HepG2 (cell line): ENCODE data around the gene ANKRD11. TPM values are rescaled to one million over a fixed set of nuclear protein-coding genes. Genes with fewer than 3 reads are reported as not detected.
A peak's percentile ranks its signal among the peaks of the same experiment; 100 is the strongest.

Source experiments
- AFF4 ChIP-seq: sonication (generic); formaldehyde crosslinking; IDR thresholded peaks from 2 replicates; pipeline ENCODE4 v1.4.0; 2020; ENCODE audit warnings: missing genetic modification reagents
- AGO2 ChIP-seq: fragments of 200-400 bp; formaldehyde crosslinking; optimal IDR thresholded peaks from 2 replicates; pipeline ENCODE3; 2017; ENCODE audit warnings: mild to moderate bottlenecking, low read depth, low read length, moderate library complexity
- CSRNP1 ChIP-seq: sonication (generic); formaldehyde crosslinking; IDR thresholded peaks from 2 replicates; pipeline ENCODE4 v1.8.1; 2023; ENCODE audit warnings: mild to moderate bottlenecking, missing genetic modification reagents
- EED ChIP-seq: sonication (generic); formaldehyde crosslinking; IDR thresholded peaks from 2 replicates; pipeline ENCODE4 v1.5.0; 2020; ENCODE audit warnings: mild to moderate bottlenecking, missing genetic modification reagents
- HMG20A ChIP-seq: IDR thresholded peaks from 2 replicates; pipeline ENCODE4 v1.6.1; 2016; ENCODE audit warnings: borderline replicate concordance
- HMG20B ChIP-seq: conservative IDR thresholded peaks from 2 replicates; pipeline ENCODE4 v1.6.1; 2016; ENCODE audit warnings: missing genetic modification reagents, missing compliant biosample characterization
- MLXIP ChIP-seq: sonication (generic); formaldehyde crosslinking; IDR thresholded peaks from 2 replicates; pipeline ENCODE4 v1.9.0; 2021; ENCODE audit warnings: missing genetic modification reagents, borderline replicate concordance
- NONO ChIP-seq, 2 experiments: fragments of 450-650 bp in 1 of 2; sonication (generic) in 1 of 2; formaldehyde crosslinking in 1 of 2; IDR thresholded peaks in 1 of 2; conservative IDR thresholded peaks in 1 of 2; 2 replicates each; pipeline versions ENCODE4 v1.6.1 to v1.8.0; 2017 to 2022; ENCODE audit warnings: mild to moderate bottlenecking in 1 of 2, missing genetic modification reagents in 1 of 2, moderate library complexity in 1 of 2
- PHF21A ChIP-seq: sonication (generic); formaldehyde crosslinking; IDR thresholded peaks from 2 replicates; pipeline ENCODE4 v1.5.0; 2020; ENCODE audit warnings: mild to moderate bottlenecking, missing genetic modification reagents
- RFX1 ChIP-seq: fragments of 450-650 bp; IDR thresholded peaks from 2 replicates; pipeline ENCODE4 v1.6.1; 2017
- RNF219 ChIP-seq: sonication (generic); formaldehyde crosslinking; IDR thresholded peaks from 2 replicates; pipeline ENCODE4 v1.5.0; 2020; ENCODE audit warnings: mild to moderate bottlenecking, missing genetic modification reagents
- SRSF1 ChIP-seq: fragments of 200-400 bp; formaldehyde crosslinking; optimal IDR thresholded peaks from 2 replicates; pipeline ENCODE3; 2017; ENCODE audit warnings: mild to moderate bottlenecking, low read depth, low read length, moderate library complexity
- SSRP1 ChIP-seq: IDR thresholded peaks from 2 replicates; pipeline ENCODE4 v1.6.1; 2016; ENCODE audit warnings: control low read depth
- TCF7 ChIP-seq: sonication (generic); IDR thresholded peaks from 2 replicates; pipeline ENCODE4 v1.6.1; 2016; ENCODE audit warnings: antibody characterized with exemption, low read depth
- ZNF331 ChIP-seq: sonication (generic); formaldehyde crosslinking; IDR thresholded peaks from 2 replicates; pipeline ENCODE4 v1.4.0; 2020; ENCODE audit warnings: missing genetic modification reagents
- ZNF567 ChIP-seq: sonication (generic); formaldehyde crosslinking; IDR thresholded peaks from 2 replicates; pipeline ENCODE4 v1.8.1; 2023; ENCODE audit warnings: mild to moderate bottlenecking, missing genetic modification reagents, borderline replicate concordance
- ZNF616 ChIP-seq: sonication (generic); formaldehyde crosslinking; IDR thresholded peaks from 2 replicates; pipeline ENCODE4 v1.5.0; 2020; ENCODE audit warnings: low read depth, mild to moderate bottlenecking, missing genetic modification reagents
- ZNF75D ChIP-seq: sonication (generic); formaldehyde crosslinking; IDR thresholded peaks from 2 replicates; pipeline ENCODE4 v1.8.1; 2023; ENCODE audit warnings: missing genetic modification reagents, mild to moderate bottlenecking, borderline replicate concordance
- ZNF780A ChIP-seq: sonication (generic); formaldehyde crosslinking; IDR thresholded peaks from 2 replicates; pipeline ENCODE4 v1.8.0; 2022; ENCODE audit warnings: mild to moderate bottlenecking, missing genetic modification reagents, moderate library complexity
- polyA plus RNA-seq, 8 experiments: library from polyadenylated mRNA; depleted of rRNA in 3 of 8; stranded (reverse) in 7 of 8; unstranded in 1 of 8; fragments of >200 nt; fragmentation: Illumina TruSeq in 4 of 8; extraction: Trizol in 4 of 8; gene quantifications; 2 replicates each; pipeline versions ENCODE4 v1.2.1 to v1.2.3, GENCODE V29; 2011 to 2016; ENCODE audit warnings: low read depth in 4 of 8, missing spikeins in 1 of 8, mixed read lengths in 1 of 8; ENCODE audit not compliant: insufficient read depth in 1 of 8
- total RNA-seq, 5 experiments: library from RNA; depleted of rRNA; stranded (reverse); fragments of >200 nt; fragmentation: Illumina TruSeq; extraction: Trizol; gene quantifications; 2 replicates each; pipeline ENCODE4 v1.2.3, GENCODE V29; 2016; ENCODE audit warnings: low read depth in 1 of 5

The ANKRD11 gene
- total and polyA plus RNA-seq, 2 of the 13 experiments (the other 11 are each of a cell fraction or from before 2014, with no cell fraction given): 21.4 to 38.4 TPM

GRCh38 chr16:89330177-89330856 is 160.0 kb downstream of the ANKRD11 start (continued):
- TF ChIP-seq ZNF75D (CRISPR knock-in tag) (no peak), NONO (IDR thresholded peaks at IDR 0.05) (no peak), NONO (CRISPR knock-in tag; conservative IDR thresholded peaks at IDR 0.05) (no peak), RNF219 (CRISPR knock-in tag) (no peak), ZNF567 (CRISPR knock-in tag) (peak; percentile 70; the same call in 1 of the 2 replicates), PHF21A (CRISPR knock-in tag) (no peak), TCF7 (peak; percentile 78; the same call in 1 of the 2 replicates), HMG20A (CRISPR knock-in tag) (peak; percentile 80; the same call in 1 of the 2 replicates), AFF4 (no peak), HMG20B (CRISPR knock-in tag) (no peak), ZNF331 (peak; percentile 48; the same call in 1 of the 2 replicates), AGO2 (peak; percentile 78), ZNF616 (CRISPR knock-in tag) (0 out of 2 replicates have a peak, but pooled peaks have one; percentile 49), CSRNP1 (0 out of 2 replicates have a peak, but pooled peaks have one; percentile 18), SRSF1 (no peak), ZNF780A (CRISPR knock-in tag) (no peak), MLXIP (CRISPR knock-in tag) (no peak), RFX1 (no peak), EED (no peak), SSRP1 (CRISPR knock-in tag) (no peak; the same call in 1 of the 2 replicates)
